ENCODE data around the gene ARID4A. TPM values are rescaled to one million over a fixed set of nuclear protein-coding genes. Genes with fewer than 3 reads are reported as not detected.

The ARID4A gene
- total and polyA plus RNA-seq, 2 of the 13 experiments (the other 11 are each of a cell fraction or from before 2014, with no cell fraction given) = 7.2 to 9.7 TPM

DNA sequence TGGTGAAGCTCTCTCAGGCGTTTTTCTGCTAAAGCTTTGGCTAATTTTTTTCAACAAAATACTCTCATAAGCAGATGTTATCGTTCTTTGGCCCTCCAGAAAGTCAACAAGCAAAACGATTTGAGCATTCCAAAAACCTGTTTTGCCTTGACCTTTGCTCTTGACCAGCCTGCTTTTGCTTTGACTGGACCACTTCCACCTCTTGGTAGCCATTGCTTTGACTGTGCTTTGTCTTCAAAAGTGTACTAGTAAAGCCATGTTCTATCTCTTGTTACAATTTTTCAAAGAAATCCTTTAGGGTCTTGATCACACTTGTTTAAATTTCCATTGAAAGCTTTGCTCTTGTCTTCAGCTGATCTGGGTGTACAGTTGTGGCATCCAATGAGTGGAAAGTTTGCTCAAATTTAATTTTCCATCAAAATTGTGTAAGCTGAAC lies 10.7 kb upstream of the ARID4A start (continued):
- TF ChIP-seq, protein P1, sequence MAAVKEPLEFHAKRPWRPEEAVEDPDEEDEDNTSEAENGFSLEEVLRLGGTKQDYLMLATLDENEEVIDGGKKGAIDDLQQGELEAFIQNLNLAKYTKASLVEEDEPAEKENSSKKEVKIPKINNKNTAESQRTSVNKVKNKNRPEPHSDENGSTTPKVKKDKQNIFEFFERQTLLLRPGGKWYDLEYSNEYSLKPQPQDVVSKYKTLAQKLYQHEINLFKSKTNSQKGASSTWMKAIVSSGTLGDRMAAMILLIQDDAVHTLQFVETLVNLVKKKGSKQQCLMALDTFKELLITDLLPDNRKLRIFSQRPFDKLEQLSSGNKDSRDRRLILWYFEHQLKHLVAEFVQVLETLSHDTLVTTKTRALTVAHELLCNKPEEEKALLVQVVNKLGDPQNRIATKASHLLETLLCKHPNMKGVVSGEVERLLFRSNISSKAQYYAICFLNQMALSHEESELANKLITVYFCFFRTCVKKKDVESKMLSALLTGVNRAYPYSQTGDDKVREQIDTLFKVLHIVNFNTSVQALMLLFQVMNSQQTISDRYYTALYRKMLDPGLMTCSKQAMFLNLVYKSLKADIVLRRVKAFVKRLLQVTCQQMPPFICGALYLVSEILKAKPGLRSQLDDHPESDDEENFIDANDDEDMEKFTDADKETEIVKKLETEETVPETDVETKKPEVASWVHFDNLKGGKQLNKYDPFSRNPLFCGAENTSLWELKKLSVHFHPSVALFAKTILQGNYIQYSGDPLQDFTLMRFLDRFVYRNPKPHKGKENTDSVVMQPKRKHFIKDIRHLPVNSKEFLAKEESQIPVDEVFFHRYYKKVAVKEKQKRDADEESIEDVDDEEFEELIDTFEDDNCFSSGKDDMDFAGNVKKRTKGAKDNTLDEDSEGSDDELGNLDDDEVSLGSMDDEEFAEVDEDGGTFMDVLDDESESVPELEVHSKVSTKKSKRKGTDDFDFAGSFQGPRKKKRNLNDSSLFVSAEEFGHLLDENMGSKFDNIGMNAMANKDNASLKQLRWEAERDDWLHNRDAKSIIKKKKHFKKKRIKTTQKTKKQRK (IDR thresholded peaks at IDR 0.05; ENCODE audit: low read length) = no peak
- 0 out of 2 replicates have a peak, but pooled peaks have one; percentile 70 for TF ChIP-seq NKX3-1 (CRISPR knock-in tag; IDR thresholded peaks at IDR 0.05)
- TF ChIP-seq, protein P2, sequence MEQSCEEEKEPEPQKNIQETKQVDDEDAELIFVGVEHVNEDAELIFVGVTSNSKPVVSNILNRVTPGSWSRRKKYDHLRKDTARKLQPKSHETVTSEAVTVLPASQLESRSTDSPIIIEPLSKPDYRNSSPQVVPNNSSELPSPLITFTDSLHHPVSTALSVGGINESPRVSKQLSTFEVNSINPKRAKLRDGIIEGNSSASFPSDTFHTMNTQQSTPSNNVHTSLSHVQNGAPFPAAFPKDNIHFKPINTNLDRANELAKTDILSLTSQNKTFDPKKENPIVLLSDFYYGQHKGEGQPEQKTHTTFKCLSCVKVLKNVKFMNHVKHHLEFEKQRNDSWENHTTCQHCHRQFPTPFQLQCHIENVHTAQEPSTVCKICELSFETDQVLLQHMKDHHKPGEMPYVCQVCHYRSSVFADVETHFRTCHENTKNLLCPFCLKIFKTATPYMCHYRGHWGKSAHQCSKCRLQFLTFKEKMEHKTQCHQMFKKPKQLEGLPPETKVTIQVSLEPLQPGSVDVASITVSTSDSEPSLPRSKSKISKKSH (CRISPR knock-in tag; IDR thresholded peaks at IDR 0.05; ENCODE audit: borderline replicate concordance) = no peak
- no peak for TF ChIP-seq SSRP1 (CRISPR knock-in tag; IDR thresholded peaks at IDR 0.05)
- no peak for TF ChIP-seq ZNF44 (CRISPR knock-in tag; IDR thresholded peaks at IDR 0.05)
- TF ChIP-seq, protein P3, sequence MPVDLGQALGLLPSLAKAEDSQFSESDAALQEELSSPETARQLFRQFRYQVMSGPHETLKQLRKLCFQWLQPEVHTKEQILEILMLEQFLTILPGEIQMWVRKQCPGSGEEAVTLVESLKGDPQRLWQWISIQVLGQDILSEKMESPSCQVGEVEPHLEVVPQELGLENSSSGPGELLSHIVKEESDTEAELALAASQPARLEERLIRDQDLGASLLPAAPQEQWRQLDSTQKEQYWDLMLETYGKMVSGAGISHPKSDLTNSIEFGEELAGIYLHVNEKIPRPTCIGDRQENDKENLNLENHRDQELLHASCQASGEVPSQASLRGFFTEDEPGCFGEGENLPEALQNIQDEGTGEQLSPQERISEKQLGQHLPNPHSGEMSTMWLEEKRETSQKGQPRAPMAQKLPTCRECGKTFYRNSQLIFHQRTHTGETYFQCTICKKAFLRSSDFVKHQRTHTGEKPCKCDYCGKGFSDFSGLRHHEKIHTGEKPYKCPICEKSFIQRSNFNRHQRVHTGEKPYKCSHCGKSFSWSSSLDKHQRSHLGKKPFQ (CRISPR knock-in tag; IDR thresholded peaks at IDR 0.05; ENCODE audit: insufficient replicate concordance) = no peak
- no peak for TF ChIP-seq CHD2 (IDR thresholded peaks at IDR 0.05; ENCODE audit: low read depth, low read length)
- TF ChIP-seq, protein P4, sequence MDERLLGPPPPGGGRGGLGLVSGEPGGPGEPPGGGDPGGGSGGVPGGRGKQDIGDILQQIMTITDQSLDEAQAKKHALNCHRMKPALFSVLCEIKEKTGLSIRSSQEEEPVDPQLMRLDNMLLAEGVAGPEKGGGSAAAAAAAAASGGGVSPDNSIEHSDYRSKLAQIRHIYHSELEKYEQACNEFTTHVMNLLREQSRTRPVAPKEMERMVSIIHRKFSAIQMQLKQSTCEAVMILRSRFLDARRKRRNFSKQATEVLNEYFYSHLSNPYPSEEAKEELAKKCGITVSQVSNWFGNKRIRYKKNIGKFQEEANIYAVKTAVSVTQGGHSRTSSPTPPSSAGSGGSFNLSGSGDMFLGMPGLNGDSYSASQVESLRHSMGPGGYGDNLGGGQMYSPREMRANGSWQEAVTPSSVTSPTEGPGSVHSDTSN (CRISPR knock-in tag; IDR thresholded peaks at IDR 0.05) = no peak
- TF ChIP-seq, protein P5, sequence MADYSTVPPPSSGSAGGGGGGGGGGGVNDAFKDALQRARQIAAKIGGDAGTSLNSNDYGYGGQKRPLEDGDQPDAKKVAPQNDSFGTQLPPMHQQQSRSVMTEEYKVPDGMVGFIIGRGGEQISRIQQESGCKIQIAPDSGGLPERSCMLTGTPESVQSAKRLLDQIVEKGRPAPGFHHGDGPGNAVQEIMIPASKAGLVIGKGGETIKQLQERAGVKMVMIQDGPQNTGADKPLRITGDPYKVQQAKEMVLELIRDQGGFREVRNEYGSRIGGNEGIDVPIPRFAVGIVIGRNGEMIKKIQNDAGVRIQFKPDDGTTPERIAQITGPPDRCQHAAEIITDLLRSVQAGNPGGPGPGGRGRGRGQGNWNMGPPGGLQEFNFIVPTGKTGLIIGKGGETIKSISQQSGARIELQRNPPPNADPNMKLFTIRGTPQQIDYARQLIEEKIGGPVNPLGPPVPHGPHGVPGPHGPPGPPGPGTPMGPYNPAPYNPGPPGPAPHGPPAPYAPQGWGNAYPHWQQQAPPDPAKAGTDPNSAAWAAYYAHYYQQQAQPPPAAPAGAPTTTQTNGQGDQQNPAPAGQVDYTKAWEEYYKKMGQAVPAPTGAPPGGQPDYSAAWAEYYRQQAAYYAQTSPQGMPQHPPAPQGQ (CRISPR knock-in tag; IDR thresholded peaks at IDR 0.05; ENCODE audit: borderline replicate concordance) = no peak
- TF ChIP-seq, protein P6, sequence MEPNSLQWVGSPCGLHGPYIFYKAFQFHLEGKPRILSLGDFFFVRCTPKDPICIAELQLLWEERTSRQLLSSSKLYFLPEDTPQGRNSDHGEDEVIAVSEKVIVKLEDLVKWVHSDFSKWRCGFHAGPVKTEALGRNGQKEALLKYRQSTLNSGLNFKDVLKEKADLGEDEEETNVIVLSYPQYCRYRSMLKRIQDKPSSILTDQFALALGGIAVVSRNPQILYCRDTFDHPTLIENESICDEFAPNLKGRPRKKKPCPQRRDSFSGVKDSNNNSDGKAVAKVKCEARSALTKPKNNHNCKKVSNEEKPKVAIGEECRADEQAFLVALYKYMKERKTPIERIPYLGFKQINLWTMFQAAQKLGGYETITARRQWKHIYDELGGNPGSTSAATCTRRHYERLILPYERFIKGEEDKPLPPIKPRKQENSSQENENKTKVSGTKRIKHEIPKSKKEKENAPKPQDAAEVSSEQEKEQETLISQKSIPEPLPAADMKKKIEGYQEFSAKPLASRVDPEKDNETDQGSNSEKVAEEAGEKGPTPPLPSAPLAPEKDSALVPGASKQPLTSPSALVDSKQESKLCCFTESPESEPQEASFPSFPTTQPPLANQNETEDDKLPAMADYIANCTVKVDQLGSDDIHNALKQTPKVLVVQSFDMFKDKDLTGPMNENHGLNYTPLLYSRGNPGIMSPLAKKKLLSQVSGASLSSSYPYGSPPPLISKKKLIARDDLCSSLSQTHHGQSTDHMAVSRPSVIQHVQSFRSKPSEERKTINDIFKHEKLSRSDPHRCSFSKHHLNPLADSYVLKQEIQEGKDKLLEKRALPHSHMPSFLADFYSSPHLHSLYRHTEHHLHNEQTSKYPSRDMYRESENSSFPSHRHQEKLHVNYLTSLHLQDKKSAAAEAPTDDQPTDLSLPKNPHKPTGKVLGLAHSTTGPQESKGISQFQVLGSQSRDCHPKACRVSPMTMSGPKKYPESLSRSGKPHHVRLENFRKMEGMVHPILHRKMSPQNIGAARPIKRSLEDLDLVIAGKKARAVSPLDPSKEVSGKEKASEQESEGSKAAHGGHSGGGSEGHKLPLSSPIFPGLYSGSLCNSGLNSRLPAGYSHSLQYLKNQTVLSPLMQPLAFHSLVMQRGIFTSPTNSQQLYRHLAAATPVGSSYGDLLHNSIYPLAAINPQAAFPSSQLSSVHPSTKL (CRISPR knock-in tag; IDR thresholded peaks at IDR 0.05) = peak; percentile 96
- TF ChIP-seq, protein P7, sequence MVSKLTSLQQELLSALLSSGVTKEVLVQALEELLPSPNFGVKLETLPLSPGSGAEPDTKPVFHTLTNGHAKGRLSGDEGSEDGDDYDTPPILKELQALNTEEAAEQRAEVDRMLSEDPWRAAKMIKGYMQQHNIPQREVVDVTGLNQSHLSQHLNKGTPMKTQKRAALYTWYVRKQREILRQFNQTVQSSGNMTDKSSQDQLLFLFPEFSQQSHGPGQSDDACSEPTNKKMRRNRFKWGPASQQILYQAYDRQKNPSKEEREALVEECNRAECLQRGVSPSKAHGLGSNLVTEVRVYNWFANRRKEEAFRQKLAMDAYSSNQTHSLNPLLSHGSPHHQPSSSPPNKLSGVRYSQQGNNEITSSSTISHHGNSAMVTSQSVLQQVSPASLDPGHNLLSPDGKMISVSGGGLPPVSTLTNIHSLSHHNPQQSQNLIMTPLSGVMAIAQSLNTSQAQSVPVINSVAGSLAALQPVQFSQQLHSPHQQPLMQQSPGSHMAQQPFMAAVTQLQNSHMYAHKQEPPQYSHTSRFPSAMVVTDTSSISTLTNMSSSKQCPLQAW (CRISPR knock-in tag; IDR thresholded peaks at IDR 0.05) = peak; percentile 63
- no peak for TF ChIP-seq DR1 (CRISPR knock-in tag; IDR thresholded peaks at IDR 0.05)
- TF ChIP-seq AGO1 (IDR thresholded peaks at IDR 0.05; ENCODE audit: low read depth, low read length, poor library complexity, severe bottlenecking) = no peak

Measured in HepG2 (cell line).